GM04503 (cell line): ENCODE results near the gene RHOA.
"Not testable (repeated sequence)": the region's sequence is repeated elsewhere in the genome, so short reads cannot be mapped to it uniquely, and the experiment has no call there.

Experiments
- DNase-seq: peaks from one replicate; pipeline ENCODE4 v3.0.0-alpha.2; 2012; ENCODE audit warnings: low read depth

The RHOA gene

GRCh38 chr3:49362561-49362960, 49.2 kb downstream of the RHOA start:
- DNase-seq = no peak

GRCh38 chr3:49359623-49360022, 52.2 kb downstream of the RHOA start:
- DNase-seq = no peak

GRCh38 chr3:49358884-49359225, 52.9 kb downstream of the RHOA start:
- no peak for DNase-seq

- peak; percentile 82 for DNase-seq
Observed at GRCh38 chr3:49358217-49358883, 53.4 kb downstream of the RHOA start, which contains the start of gene GPX1. TSS of gene GPX1 (minus strand) at chr3:49358353. CDS start at chr3:49358278, 75 bp downstream.

GRCh38 chr3:49357443-49358216, 54.1 kb downstream of the RHOA start:
- DNase-seq = peak; percentile 78

GRCh38 chr3:49357095-49357442, 54.7 kb downstream of the RHOA start:
- not testable (repeated sequence) for DNase-seq

GRCh38 chr3:49352890-49353421, 58.8 kb downstream of the RHOA start:
- DNase-seq = no peak

GRCh38 chr3:49352281-49352680, 59.5 kb downstream of the RHOA start:
- no peak for DNase-seq

- DNase-seq = peak; percentile 69
Observed at GRCh38 chr3:49351521-49352011, 60.2 kb downstream of the RHOA start.

- DNase-seq = no peak
Observed at GRCh38 chr3:49349348-49350114, 62.2 kb downstream of the RHOA start.

GRCh38 chr3:49348361-49348760, 63.4 kb downstream of the RHOA start:
- DNase-seq = not testable (repeated sequence)

- DNase-seq = no peak
Observed at GRCh38 chr3:49346797-49347251, 65.0 kb downstream of the RHOA start.

GRCh38 chr3:49343163-49343562, 68.6 kb downstream of the RHOA start:
- no peak for DNase-seq

- DNase-seq = no peak
Observed at GRCh38 chr3:49341996-49342395, 69.8 kb downstream of the RHOA start.

- DNase-seq = no peak
Observed at GRCh38 chr3:49339941-49340800, 71.6 kb downstream of the RHOA start, which contains the start of gene USP4. TSS of gene USP4 (minus strand) at chr3:49340053. CDS start at chr3:49340024, 29 bp downstream.

GRCh38 chr3:49339581-49339940, 72.2 kb downstream of the RHOA start:
- no peak for DNase-seq

GRCh38 chr3:49333916-49334633, 77.7 kb downstream of the RHOA start:
- no peak for DNase-seq

- no peak for DNase-seq
Observed at GRCh38 chr3:49333091-49333490, 78.7 kb downstream of the RHOA start.

GRCh38 chr3:49329186-49329585, 82.6 kb downstream of the RHOA start:
- no peak for DNase-seq

GRCh38 chr3:49328350-49328749, 83.4 kb downstream of the RHOA start:
- not testable (repeated sequence) for DNase-seq

GRCh38 chr3:49327485-49327884, 84.3 kb downstream of the RHOA start:
- DNase-seq = no peak
